K562 (cell line): ENCODE results near the gene ZNF219. TPM values are rescaled to one million over a fixed set of nuclear protein-coding genes. Genes with fewer than 3 reads are reported as not detected.

Source experiments
- ARID2 ChIP-seq: fragments of 450-650 bp; IDR thresholded peaks from 2 replicates; pipeline ENCODE4 v1.6.1; 2017; ENCODE audit warnings: antibody characterized with exemption, mild to moderate bottlenecking
- DIDO1 ChIP-seq: fragments of 450-650 bp; IDR thresholded peaks from 2 replicates; pipeline ENCODE4 v1.6.1; 2016; ENCODE audit warnings: low read depth, missing biosample characterization, missing genetic modification characterization
- PTBP1 ChIP-seq: fragments of 200-400 bp; formaldehyde crosslinking; IDR thresholded peaks from 2 replicates; pipeline ENCODE4 v1.6.1; 2017; ENCODE audit warnings: low read depth, low read length
- ZFP30 ChIP-seq: fragments of 250-450 bp; sonication (Bioruptor Pico); IDR thresholded peaks from 2 replicates; pipeline ENCODE4 v1.8.0; 2022; ENCODE audit warnings: moderate library complexity, mild to moderate bottlenecking, inconsistent platforms, borderline replicate concordance
- polyA plus RNA-seq, 8 experiments: library from polyadenylated mRNA; depleted of rRNA in 4 of 8; stranded (reverse) in 5 of 8; unstranded in 3 of 8; fragments of >200 nt; fragmentation: Nextera tagmentation in 2 of 8; fragmentation: Illumina TruSeq in 1 of 8; extraction: Ambion mirVana in 2 of 8; extraction: Trizol in 1 of 8; gene quantifications; 2 replicates each; pipeline versions ENCODE4 v1.2.1 to v1.2.3, GENCODE V29; 2011 to 2014; ENCODE audit warnings: inconsistent platforms in 1 of 8, missing spikeins in 1 of 8
- total RNA-seq, 7 experiments: library from RNA; depleted of rRNA in 6 of 7; stranded (reverse); fragments of >200 nt in 6 of 7; fragmentation: Illumina TruSeq in 2 of 7; extraction: Trizol in 2 of 7; gene quantifications; 2 replicates each; pipeline versions ENCODE4 v1.2.1 to v1.2.3, GENCODE V29; 2011 to 2021; ENCODE audit warnings: low replicate concordance in 1 of 7
- TF ChIP-seq, protein P1 (sequence below): fragments of 450-650 bp; formaldehyde crosslinking; IDR thresholded peaks from 2 replicates; pipeline ENCODE4 v1.4.0; 2020; ENCODE audit warnings: mild to moderate bottlenecking, moderate library complexity
- TF ChIP-seq, protein P2 (sequence below), 2 experiments: IDR thresholded peaks; 2 replicates each; pipeline ENCODE4 v1.6.1; 2012; ENCODE audit warnings: improper control_type of control experiment in 2 of 2, low read depth in 2 of 2, low read length in 2 of 2, borderline replicate concordance in 1 of 2

The ZNF219 gene
- total and polyA plus RNA-seq, 9 of the 15 experiments (the other 6 are each of a cell fraction or from before 2014, with no cell fraction given), result 0.29 to 10.6 (median 2.8) TPM

DNA sequence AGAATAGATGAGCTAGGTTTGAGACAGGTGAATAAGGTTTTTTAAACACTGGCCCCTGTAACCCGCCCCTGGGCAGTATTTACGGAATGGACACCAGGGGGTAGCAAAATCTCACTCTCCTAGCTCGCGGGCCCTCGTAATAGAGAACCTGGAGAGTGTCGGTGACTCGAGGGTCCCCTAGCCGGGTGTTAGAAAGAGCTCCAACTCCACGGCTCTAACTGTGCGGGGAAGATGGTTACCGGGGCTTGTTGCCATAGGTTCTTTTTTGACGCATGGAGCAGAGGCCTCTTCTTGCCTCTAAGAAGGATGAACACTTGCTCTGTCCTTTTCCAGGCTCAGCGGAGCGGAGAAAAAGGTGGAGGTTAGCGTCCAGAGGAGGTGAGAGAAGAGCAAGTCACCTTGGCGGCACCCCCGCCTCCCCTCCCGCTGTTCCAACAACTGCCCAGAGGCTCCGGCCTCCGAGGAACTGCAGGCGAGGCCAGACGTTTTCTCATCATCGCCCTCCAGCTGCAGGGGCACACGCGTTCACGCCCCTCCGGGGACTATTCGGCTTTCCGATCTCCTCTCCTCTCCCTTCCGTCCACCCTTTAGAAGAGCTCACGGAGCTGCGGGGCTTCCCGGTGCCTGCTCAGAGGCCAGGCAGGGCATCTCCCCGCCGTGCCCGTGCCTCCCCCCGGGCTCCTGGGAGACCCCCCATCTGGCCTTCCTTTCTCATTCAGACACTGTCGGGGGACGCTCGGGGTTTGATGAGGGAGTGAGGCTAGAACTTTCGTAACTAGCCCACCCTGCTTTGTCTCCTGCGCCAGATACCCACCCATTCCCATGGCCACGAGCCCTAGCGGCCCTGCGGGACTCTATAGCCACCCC lies 29.7 kb downstream of the ZNF219 start (continued):
- TF ChIP-seq, protein P1, sequence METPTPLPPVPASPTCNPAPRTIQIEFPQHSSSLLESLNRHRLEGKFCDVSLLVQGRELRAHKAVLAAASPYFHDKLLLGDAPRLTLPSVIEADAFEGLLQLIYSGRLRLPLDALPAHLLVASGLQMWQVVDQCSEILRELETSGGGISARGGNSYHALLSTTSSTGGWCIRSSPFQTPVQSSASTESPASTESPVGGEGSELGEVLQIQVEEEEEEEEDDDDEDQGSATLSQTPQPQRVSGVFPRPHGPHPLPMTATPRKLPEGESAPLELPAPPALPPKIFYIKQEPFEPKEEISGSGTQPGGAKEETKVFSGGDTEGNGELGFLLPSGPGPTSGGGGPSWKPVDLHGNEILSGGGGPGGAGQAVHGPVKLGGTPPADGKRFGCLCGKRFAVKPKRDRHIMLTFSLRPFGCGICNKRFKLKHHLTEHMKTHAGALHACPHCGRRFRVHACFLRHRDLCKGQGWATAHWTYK (CRISPR knock-in tag), result no peak
- no peak for TF ChIP-seq ZFP30 (CRISPR knock-in tag)
- TF ChIP-seq ARID2, result 0 out of 2 replicates have a peak, but pooled peaks have one; percentile 49
- TF ChIP-seq, protein P2, sequence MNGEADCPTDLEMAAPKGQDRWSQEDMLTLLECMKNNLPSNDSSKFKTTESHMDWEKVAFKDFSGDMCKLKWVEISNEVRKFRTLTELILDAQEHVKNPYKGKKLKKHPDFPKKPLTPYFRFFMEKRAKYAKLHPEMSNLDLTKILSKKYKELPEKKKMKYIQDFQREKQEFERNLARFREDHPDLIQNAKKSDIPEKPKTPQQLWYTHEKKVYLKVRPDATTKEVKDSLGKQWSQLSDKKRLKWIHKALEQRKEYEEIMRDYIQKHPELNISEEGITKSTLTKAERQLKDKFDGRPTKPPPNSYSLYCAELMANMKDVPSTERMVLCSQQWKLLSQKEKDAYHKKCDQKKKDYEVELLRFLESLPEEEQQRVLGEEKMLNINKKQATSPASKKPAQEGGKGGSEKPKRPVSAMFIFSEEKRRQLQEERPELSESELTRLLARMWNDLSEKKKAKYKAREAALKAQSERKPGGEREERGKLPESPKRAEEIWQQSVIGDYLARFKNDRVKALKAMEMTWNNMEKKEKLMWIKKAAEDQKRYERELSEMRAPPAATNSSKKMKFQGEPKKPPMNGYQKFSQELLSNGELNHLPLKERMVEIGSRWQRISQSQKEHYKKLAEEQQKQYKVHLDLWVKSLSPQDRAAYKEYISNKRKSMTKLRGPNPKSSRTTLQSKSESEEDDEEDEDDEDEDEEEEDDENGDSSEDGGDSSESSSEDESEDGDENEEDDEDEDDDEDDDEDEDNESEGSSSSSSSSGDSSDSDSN (IDR thresholded peaks at IDR 0.05; ENCODE audit: borderline replicate concordance in 1 of 2, low read depth in 2 of 2, low read length in 2 of 2), result 0 out of 4 replicates have a peak, but pooled peaks of 1 of the 2 experiments have one; percentile 26
- no peak for TF ChIP-seq DIDO1
- no peak for TF ChIP-seq PTBP1
